Left colon (tissue), 2 donors: ENCODE measurements around the gene GNG7. TPM values are rescaled to one million over a fixed set of nuclear protein-coding genes. Genes with fewer than 3 reads are reported as not detected.
A peak's percentile ranks its signal among the peaks of the same experiment; 100 is the strongest.
"Not testable (repeated sequence)": the region's sequence is repeated elsewhere in the genome, so short reads cannot be mapped to it uniquely, and the experiment has no call there.

ENCODE experiments used
- ATAC-seq: fragments of 200-7000 bp; cut with Tn5 transposase; one replicate; pipeline ENCODE4 v1.9.1; 2020; ENCODE audit warnings: mild to moderate bottlenecking, moderate library complexity
- DNase-seq, 2 donors: peaks; one replicate each; pipeline ENCODE4 v3.0.0-alpha.2; 2020
- intact Hi-C, 2 donors: fragments of 100-400 bp; cut with DNase I in 1 of 2; cut with micrococcal nuclease in 1 of 2; formaldehyde crosslinking; loops; one replicate each; pipeline versions ENCODE4 v1.11.2 to v1.14.0; 2022; cut with DNase I, micrococcal nuclease
- total RNA-seq, 2 donors: library from RNA; stranded (reverse); fragmentation: NEBNext Ultra II Directional; extraction: Animal tissue kit (Norgen Biotek cat#: 25700); gene quantifications; one replicate each; pipeline ENCODE4 v1.2.1, GENCODE V29; 2021
- donor health status: DM: no; HTN: no; CAD: no.
- donor health status: DM: yes; HTN: yes; CAD: no.

Gene GNG7
- total RNA-seq, 2 donors from 2014 or later = 1.4 to 5.3 TPM

GRCh38 chr19:2478756-2479555 lies 223.5 kb downstream of the GNG7 start:
- ATAC-seq (peak; percentile 38), DNase-seq (peak; percentile 80 to 82)
- intact Hi-C loops = loop anchor here (5.0 to 10.0 kb wide), 2 partner anchors 63 to 106 kb away; no protein-coding TSS in a partner anchor

- DNase-seq (peak; percentile 83 to 85), ATAC-seq (peak; percentile 48)
- intact Hi-C loops = loop anchor here (5.0 to 10.0 kb wide), 2 partner anchors 64 to 106 kb away; no protein-coding TSS in a partner anchor
These were observed 224.2 kb downstream of the GNG7 start for GRCh38 chr19:2478278-2478755.

GRCh38 chr19:2477732-2478191 lies 224.7 kb downstream of the GNG7 start:
- DNase-seq = peak; percentile 39 to 65
- intact Hi-C loops = loop anchor here (5.0 to 10.0 kb wide), 2 partner anchors 65 to 107 kb away; no protein-coding TSS in a partner anchor
- no peak for ATAC-seq

- ATAC-seq (peak; percentile 37), DNase-seq (peak; percentile 74 to 75)
- intact Hi-C loops = loop anchor here (5.0 to 10.0 kb wide), 2 partner anchors 65 to 108 kb away; no protein-coding TSS in a partner anchor
These were observed 225.3 kb downstream of the GNG7 start for GRCh38 chr19:2477141-2477710.

GRCh38 chr19:2476451-2477140 lies 225.9 kb downstream of the GNG7 start:
- intact Hi-C loops = loop anchor here (5.0 to 10.0 kb wide), 2 partner anchors 66 to 108 kb away; no protein-coding TSS in a partner anchor
- DNase-seq (peak; percentile 68 to 77), ATAC-seq (peak; percentile 11)

DNA sequence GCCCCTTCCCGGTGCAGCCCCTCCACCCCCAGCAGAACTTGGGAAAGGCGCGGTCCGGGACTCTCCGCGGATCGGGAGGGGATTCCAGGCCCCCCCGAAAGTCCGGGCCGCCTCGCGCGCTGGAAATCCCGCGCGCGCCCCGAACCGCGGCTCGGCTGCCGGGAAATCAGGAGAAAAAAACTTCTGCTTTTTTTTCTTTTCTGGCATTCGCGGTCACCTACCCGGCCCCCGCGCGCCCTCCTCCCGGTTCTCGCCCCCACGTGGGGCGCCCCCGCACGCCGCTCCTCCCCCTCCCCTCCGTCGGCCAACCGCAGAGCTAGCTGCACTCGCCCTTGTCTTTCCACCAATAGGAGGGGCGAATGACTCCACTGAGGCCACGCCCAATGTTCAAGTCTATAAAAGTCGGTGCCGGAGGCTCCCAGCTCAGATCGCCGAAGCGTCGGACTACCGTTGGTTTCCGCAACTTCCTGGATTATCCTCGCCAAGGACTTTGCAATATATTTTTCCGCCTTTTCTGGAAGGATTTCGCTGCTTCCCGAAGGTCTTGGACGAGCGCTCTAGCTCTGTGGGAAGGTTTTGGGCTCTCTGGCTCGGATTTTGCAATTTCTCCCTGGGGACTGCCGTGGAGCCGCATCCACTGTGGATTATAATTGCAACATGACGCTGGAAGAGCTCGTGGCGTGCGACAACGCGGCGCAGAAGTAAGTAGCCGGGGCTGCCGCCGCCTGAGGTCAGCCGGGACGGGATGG lies 226.6 kb downstream of the GNG7 start, which contains the start of gene GADD45B:
TSS of gene GADD45B (plus strand) at position 426 of the 749 bp plus-strand sequence. CDS start at position 658, 232 bp downstream.
- DNase-seq = peak; percentile 97 to 98
- ATAC-seq = peak; percentile 74
- intact Hi-C loops = loop anchor here (2.0 to 10.0 kb wide), 3 partner anchors 66 to 135 kb away; no protein-coding TSS in a partner anchor

DNA sequence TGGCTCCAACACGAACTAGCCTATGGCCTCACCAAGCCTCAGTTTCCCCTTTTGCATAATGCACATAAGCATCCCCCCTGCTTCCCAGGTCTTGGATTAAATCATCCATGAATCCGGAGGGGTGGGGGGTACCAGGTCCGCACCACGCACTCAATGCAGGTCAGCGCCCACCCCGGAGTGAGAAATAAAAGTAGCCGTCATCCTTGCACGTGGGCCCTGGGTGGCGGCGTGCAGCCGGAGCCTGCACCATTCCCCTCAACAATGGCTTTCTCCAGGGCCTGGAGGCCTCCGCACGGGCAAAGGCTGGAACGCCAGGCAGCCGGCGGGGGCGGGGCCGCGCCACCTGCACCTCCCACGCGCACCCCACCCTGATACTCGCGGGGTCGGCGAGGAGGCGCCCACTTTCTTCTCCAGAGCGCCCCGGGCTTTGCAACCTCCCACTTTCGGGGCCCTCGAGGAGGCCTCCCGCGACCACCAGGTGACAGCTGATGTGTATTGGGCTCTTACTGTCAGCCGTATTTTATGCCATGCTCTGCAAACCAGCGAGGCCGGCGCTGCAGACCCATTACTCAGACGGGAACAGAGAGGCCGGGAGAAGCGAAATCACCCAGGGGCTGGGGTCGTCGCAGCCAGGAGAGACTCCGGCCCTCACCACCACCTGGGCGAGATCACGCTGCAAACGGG lies 227.3 kb downstream of the GNG7 start:
- DNase-seq (peak; percentile 58 to 68), ATAC-seq (peak; percentile 46)
- intact Hi-C loops = loop anchor here (2.0 to 10.0 kb wide), 3 partner anchors 67 to 136 kb away; no protein-coding TSS in a partner anchor

- DNase-seq = peak; percentile 69 to 83
- intact Hi-C loops = loop anchor here (2.0 to 10.0 kb wide), 3 partner anchors 68 to 136 kb away; no protein-coding TSS in a partner anchor
- peak; percentile 46 for ATAC-seq
These were observed 228.1 kb downstream of the GNG7 start for GRCh38 chr19:2474232-2475017.

DNA sequence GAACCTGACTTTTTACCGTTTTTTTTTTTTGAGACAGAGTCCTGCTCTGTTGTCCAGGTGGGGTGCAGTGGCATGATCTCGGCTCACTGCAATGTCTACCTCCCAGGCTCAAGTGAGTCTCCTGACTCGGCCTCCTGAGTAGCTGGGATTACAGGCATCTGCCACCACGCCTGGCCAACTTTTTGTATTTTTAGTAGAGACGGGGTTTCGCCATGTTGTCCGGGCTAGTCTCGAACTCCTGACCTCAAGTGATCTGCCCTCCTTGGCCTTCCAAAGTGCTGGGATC lies 232.6 kb downstream of the GNG7 start:
- not testable (repeated sequence) for ATAC-seq, DNase-seq
- intact Hi-C loops = loop anchor here in 1 of 2 donors (10.0 kb wide), 1 partner anchor 115 kb away; no protein-coding TSS in a partner anchor

DNA sequence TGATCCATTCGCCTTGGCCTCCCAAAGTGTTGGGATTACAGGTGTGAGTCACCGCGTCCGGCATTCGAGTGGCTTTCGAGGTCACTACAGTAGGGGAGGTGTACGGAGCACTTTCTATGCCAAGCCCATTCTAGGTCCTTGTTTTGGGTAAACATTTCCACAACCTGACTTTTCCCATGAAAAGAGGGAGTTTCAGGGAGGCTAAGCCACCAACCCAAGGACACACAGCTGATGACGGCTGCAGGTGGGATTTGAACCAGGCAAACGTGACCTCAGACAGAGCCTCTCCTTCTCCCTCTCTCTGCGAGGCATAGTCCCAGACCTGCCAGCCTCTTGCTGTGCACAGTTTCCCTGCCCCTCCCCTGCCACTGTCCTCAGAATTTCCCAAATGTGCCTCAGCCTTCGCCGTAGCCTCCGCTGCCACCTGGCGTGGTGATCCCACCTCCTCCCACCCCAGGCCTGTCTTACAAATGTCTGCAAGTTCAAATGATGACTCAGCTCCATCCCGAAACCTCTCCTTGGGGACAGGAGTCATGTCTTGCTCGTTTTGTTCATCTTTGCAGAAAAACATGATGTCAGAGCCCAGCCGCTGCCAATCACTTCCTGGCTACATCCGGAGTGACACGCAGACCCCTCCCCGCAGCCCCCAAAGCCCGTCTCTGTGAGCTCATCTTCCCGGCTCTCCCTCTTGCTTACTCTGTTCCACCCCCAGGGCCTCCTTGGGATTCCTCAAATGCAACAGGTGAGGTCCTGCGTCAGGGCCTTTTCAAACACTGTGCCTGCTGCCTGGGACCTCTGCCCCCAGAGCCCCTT lies 233.2 kb downstream of the GNG7 start:
- DNase-seq (no peak), ATAC-seq (no peak)
- intact Hi-C loops = no loop called here

- ATAC-seq (no peak), DNase-seq (no peak)
- intact Hi-C loops = no loop called here
These were observed 233.9 kb downstream of the GNG7 start for GRCh38 chr19:2468596-2468995.

GRCh38 chr19:2464389-2464788 lies 238.1 kb downstream of the GNG7 start:
- no peak for DNase-seq
- ATAC-seq = no peak
- intact Hi-C loops = no loop called here

DNA sequence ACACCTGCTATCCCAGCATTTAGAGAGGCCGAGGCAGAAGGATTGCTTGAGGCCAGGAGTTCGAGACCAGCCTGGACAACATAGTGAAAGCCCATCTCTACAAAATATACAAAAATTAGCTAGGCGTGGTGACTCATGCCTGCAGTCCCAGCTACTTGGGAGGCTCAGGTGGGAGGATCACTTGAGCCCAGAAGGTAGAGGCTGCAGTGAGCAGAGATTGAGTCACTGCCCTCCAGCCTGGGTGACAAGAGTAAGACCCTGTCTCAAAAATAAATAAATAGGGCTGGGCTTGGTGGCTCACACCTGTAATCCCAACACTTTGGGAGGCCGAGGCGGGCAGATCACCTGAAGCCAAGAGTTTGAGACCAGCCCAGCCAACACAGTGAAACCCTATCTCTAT lies 238.8 kb downstream of the GNG7 start:
- intact Hi-C loops, ATAC-seq, DNase-seq: not testable (repeated sequence)

DNA sequence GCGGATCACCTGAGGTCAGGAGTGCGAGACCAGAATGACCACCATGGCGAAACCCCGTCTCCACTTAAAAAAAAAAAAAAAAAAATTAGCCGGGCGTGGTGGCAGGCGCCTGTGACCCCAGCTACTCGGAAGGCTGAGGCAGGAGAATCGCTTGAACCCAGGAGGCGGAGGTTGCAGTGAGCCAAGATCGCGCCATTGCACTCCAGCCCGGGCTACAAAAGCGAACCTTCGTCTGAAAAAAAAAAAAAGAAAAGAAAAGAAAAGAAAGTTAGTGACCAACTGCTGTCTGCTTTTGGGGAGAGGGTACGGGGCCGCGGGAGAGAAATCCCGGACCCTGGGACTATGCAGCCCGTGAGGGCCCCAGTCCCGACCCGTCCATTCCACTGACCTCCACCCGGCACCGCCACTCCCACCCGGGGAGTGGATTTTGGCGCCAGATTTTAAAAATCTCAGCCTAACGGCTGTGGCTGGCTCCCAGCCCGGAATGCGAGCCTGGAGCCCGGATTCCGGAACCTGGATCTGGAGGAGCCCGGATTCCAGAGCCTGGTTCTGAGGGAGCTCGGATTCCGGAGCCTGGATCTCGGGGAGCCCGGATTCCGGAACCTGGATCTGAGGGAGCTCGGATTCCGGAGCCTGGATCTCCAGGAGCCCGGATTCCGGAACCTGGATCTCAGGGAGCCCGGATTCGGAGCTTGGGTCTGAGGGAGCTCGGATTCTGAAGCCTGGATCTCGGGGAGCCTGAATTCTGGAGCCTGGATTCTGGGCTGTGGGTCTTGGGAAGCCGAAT lies 239.7 kb downstream of the GNG7 start:
- intact Hi-C loops = no loop called here

More for the DNA sequence above, 239.7 kb downstream of the GNG7 start:
- DNase-seq = peak; percentile 70 to 85
- ATAC-seq = peak; percentile 62
